ENCODE data around the gene FLT4.

DNA sequence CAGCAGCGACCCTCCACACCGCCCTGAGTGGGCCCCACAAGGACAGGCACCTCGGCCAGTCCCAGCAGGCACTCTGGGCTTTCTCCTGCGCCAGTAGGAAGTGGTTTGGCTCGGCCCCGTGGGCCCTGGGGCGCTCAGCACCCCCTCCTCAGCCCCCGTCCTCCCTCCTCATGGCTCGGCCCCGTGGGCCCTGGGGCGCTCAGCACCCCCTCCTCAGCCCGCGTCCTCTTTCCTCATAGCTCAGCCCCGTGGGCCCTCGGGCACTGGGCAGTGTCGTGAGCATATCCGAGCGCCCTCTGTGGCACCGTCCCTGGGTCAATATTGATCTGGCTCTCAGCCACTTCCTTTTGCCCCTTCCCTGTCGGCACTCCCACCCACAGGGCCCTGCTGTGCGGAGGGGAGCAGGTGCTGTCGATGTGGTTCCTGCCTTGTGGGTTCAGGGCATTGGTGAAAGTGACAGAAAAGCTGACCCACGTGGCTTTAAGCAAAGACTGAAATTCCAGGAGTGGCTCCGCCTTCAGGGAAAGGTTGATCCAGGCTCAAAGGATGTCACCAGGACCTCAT is 52.6 kb downstream of the FLT4 start:
- TF ChIP-seq, protein P1, sequence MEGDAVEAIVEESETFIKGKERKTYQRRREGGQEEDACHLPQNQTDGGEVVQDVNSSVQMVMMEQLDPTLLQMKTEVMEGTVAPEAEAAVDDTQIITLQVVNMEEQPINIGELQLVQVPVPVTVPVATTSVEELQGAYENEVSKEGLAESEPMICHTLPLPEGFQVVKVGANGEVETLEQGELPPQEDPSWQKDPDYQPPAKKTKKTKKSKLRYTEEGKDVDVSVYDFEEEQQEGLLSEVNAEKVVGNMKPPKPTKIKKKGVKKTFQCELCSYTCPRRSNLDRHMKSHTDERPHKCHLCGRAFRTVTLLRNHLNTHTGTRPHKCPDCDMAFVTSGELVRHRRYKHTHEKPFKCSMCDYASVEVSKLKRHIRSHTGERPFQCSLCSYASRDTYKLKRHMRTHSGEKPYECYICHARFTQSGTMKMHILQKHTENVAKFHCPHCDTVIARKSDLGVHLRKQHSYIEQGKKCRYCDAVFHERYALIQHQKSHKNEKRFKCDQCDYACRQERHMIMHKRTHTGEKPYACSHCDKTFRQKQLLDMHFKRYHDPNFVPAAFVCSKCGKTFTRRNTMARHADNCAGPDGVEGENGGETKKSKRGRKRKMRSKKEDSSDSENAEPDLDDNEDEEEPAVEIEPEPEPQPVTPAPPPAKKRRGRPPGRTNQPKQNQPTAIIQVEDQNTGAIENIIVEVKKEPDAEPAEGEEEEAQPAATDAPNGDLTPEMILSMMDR (conservative IDR thresholded peaks at IDR 0.05 in 1 of 2, IDR thresholded peaks at IDR 0.05 in 1 of 2; ENCODE audit: low read depth in 1 of 2, low read length in 2 of 2): no peak
- TF ChIP-seq EZH2 (IDR thresholded peaks at IDR 0.05; ENCODE audit: low read length, missing control alignments): no peak
